Measurements from ENCODE around the gene INF2. TPM values are rescaled to one million over a fixed set of nuclear protein-coding genes. Genes with fewer than 3 reads are reported as not detected.
A peak's percentile ranks its signal among the peaks of the same experiment; 100 is the strongest.

The INF2 gene
- total and polyA plus RNA-seq, 9 of the 15 experiments (the other 6 are each of a cell fraction or from before 2014, with no cell fraction given): 0.56 to 31.3 (median 7.8) TPM

- peak; percentile 84 for TF ChIP-seq VEZF1 (CRISPR knock-in tag; IDR thresholded peaks at IDR 0.05)
- no peak for TF ChIP-seq TCFL5 (CRISPR knock-in tag; conservative IDR thresholded peaks at IDR 0.05)
- no peak for TF ChIP-seq ZKSCAN1 (IDR thresholded peaks at IDR 0.05; ENCODE audit: low read depth, low read length)
- TF ChIP-seq NR1H2 (CRISPR knock-in tag; IDR thresholded peaks at IDR 0.05): no peak
- TF ChIP-seq KAT7 (CRISPR knock-in tag; IDR thresholded peaks at IDR 0.05; ENCODE audit: borderline replicate concordance): no peak
- TF ChIP-seq CHCHD3 (CRISPR knock-in tag; IDR thresholded peaks at IDR 0.05): no peak
- TF ChIP-seq SIN3B (IDR thresholded peaks at IDR 0.05; ENCODE audit: low read depth): no peak
- no peak for TF ChIP-seq ZBTB17 (CRISPR knock-in tag; IDR thresholded peaks at IDR 0.05)
- TF ChIP-seq PCBP1 (IDR thresholded peaks at IDR 0.05; ENCODE audit: low read depth, low read length, poor library complexity, severe bottlenecking): peak; percentile 91
- no peak for TF ChIP-seq MXI1 (IDR thresholded peaks at IDR 0.05; ENCODE audit: low read depth, low read length)
- no peak for TF ChIP-seq MCM5 (IDR thresholded peaks at IDR 0.05; ENCODE audit: low read depth)
- peak; percentile 66; the same call in 1 of the 2 replicates for TF ChIP-seq ZNF740 (CRISPR knock-in tag; IDR thresholded peaks at IDR 0.05)
- TF ChIP-seq ZNF740 (tag; IDR thresholded peaks at IDR 0.05): no peak
- TF ChIP-seq ETS2 (tag; IDR thresholded peaks at IDR 0.05; ENCODE audit: borderline replicate concordance, poor library complexity, severe bottlenecking): no peak
- no peak for TF ChIP-seq U2AF2 (optimal IDR thresholded peaks at IDR 0.05; ENCODE audit: low read depth, low read length)
- TF ChIP-seq EGR1 (conservative IDR thresholded peaks at IDR 0.05): peak; percentile 45
- TF ChIP-seq TEAD1 (CRISPR knock-in tag; IDR thresholded peaks at IDR 0.05): no peak
- TF ChIP-seq PRDM10 (IDR thresholded peaks at IDR 0.05; ENCODE audit: partially characterized antibody): peak; percentile 90
- TF ChIP-seq COPS2 (conservative IDR thresholded peaks at IDR 0.05): no peak
- TF ChIP-seq DEAF1 (CRISPR knock-in tag; IDR thresholded peaks at IDR 0.05): no peak
Measured at GRCh38 chr14:104650057-104650980, 39.1 kb upstream of the INF2 start (continued).

All from K562 (cell line).